Transverse colon (tissue), 4 donors: Measurements from ENCODE around the gene MSH3. TPM values are rescaled to one million over a fixed set of nuclear protein-coding genes. Genes with fewer than 3 reads are reported as not detected.

Experiments used
- DNase-seq: peaks from one replicate; pipeline ENCODE4 v3.0.0-alpha.2; 2019
- H3K27ac ChIP-seq, 4 donors: fragments of 200-600 bp; sonication (generic); 2 replicates each; pipeline ENCODE4 v1.5.1; 2016 to 2018; ENCODE audit warnings: inconsistent platforms in 4 of 4
- H3K27me3 ChIP-seq: fragments of 200-600 bp; sonication (generic); 2 replicates; pipeline ENCODE4 v1.5.1; 2017; ENCODE audit warnings: inconsistent platforms
- H3K36me3 ChIP-seq, 4 donors: fragments of 200-600 bp; sonication (generic); 2 replicates each; pipeline ENCODE4 v1.5.1; 2017 to 2019; ENCODE audit warnings: inconsistent platforms in 4 of 4
- H3K4me1 ChIP-seq, 4 donors: fragments of 200-600 bp; sonication (generic); 2 replicates each; pipeline ENCODE4 v1.5.1; 2017 to 2020; ENCODE audit warnings: inconsistent platforms in 4 of 4
- H3K4me3 ChIP-seq, 4 donors: fragments of 200-600 bp; sonication (generic); 1 replicate in 1 of 4; 2 replicates in 3 of 4; pipeline versions ENCODE4 v1.5.1 to v1.6.1; 2017 to 2019; ENCODE audit warnings: inconsistent platforms in 4 of 4
- H3K9me3 ChIP-seq, 2 donors: fragments of 200-600 bp; sonication (generic); 2 replicates each; pipeline ENCODE4 v1.5.1; 2017 to 2019; ENCODE audit warnings: inconsistent platforms in 2 of 2
- EP300 ChIP-seq: sonication (generic); formaldehyde crosslinking; IDR thresholded peaks from one replicate; pipeline ENCODE4 v1.6.1; 2017; ENCODE audit warnings: antibody characterized with exemption, low read depth
- POLR2A ChIP-seq: fragments of 450-650 bp; IDR thresholded peaks from one replicate; pipeline ENCODE4 v1.6.1; 2016; ENCODE audit warnings: antibody characterized with exemption, mild to moderate bottlenecking, moderate library complexity
- POLR2AphosphoS5 ChIP-seq, 3 donors: sonication (generic); formaldehyde crosslinking; IDR thresholded peaks; one replicate each; pipeline ENCODE4 v1.6.1; 2016; ENCODE audit warnings: antibody characterized with exemption in 3 of 3
- WGBS, 2 donors: methylation state at CpG; one replicate each; pipeline ENCODE4 v1.1.5; 2018; ENCODE audit warnings: low coverage in 1 of 2; 5-methylcytosine and 5-hydroxymethylcytosine counted together
- in situ Hi-C, 4 donors: fragments of 200-750 bp; cut with MboI; loops; one replicate each; pipeline versions ENCODE4 v1.15.0 to v1.15.1; 2017; ENCODE audit warnings: low sequenced_read_pairs in 3 of 4, low pct_ligation_motif_present in 1 of 4, low pct_unique_long_range_greater_than_20kb in 1 of 4
- intact Hi-C: fragments of 100-400 bp; cut with DNase I; formaldehyde crosslinking; loops from one replicate; pipeline ENCODE4 v1.15.1; 2023; ENCODE audit warnings: low total_unique reads
- total RNA-seq, 4 donors: library from RNA; depleted of rRNA; stranded (reverse); fragments of >200 nt; gene quantifications; one replicate each; pipeline ENCODE4 v1.1.0, GENCODE V29; 2016
- TF ChIP-seq, protein P1 (sequence below), 5 experiments: fragments of 200-600 bp in 3 of 5; fragments of 450-650 bp in 2 of 5; sonication (generic) in 3 of 5; IDR thresholded peaks; 1 replicate in 2 of 5; 2 replicates in 3 of 5; pipeline ENCODE4 v1.5.1; 2016 to 2017; ENCODE audit warnings: antibody characterized with exemption in 5 of 5, inconsistent platforms in 3 of 5, mild to moderate bottlenecking in 2 of 5, moderate library complexity in 1 of 5

MSH3 gene
- total RNA-seq, 4 donors from 2014 or later = 6.4 to 22.2 (median 17.2) TPM

GRCh38 chr5:80852331-80853245 lies 198.1 kb downstream of the MSH3 start:
- peaks cover 13 to 20% of the 10 kb centered on the region in 2 donors for H3K9me3 ChIP-seq
- in situ Hi-C loops (no loop called here), intact Hi-C loops (no loop called here)
- peaks cover 0 to 40% (median 6%) of the 10 kb centered on the region in 4 donors for H3K36me3 ChIP-seq
- DNase-seq = no peak
- H3K27me3 ChIP-seq = no peaks in the 10 kb centered on the region
- H3K4me1 ChIP-seq = no peaks in the 10 kb centered on the region
- H3K4me3 ChIP-seq = no peak overlapping the region
- H3K27ac ChIP-seq = no peak overlapping the region
- WGBS, 2 donors = 89 to 100% methylated on average over 1 to 3 of the region's 3 CpGs
- no peak for TF ChIP-seq POLR2AphosphoS5 (IDR thresholded peaks at IDR 0.05)

GRCh38 chr5:80853413-80853812 lies 199.0 kb downstream of the MSH3 start:
- H3K4me3 ChIP-seq = no peak overlapping the region
- 79 to 92% methylated on average over 2 of the region's 2 CpGs for WGBS, 2 donors
- H3K27ac ChIP-seq = no peak overlapping the region
- H3K4me1 ChIP-seq = no peaks in the 10 kb centered on the region
- H3K9me3 ChIP-seq = peaks cover 13 to 20% of the 10 kb centered on the region in 2 donors
- intact Hi-C loops (no loop called here), in situ Hi-C loops (no loop called here)
- peaks cover 0 to 40% (median 8%) of the 10 kb centered on the region in 4 donors for H3K36me3 ChIP-seq
- TF ChIP-seq POLR2AphosphoS5 (IDR thresholded peaks at IDR 0.05) (no peak), EP300 (no peak)
- TF ChIP-seq, protein P1, sequence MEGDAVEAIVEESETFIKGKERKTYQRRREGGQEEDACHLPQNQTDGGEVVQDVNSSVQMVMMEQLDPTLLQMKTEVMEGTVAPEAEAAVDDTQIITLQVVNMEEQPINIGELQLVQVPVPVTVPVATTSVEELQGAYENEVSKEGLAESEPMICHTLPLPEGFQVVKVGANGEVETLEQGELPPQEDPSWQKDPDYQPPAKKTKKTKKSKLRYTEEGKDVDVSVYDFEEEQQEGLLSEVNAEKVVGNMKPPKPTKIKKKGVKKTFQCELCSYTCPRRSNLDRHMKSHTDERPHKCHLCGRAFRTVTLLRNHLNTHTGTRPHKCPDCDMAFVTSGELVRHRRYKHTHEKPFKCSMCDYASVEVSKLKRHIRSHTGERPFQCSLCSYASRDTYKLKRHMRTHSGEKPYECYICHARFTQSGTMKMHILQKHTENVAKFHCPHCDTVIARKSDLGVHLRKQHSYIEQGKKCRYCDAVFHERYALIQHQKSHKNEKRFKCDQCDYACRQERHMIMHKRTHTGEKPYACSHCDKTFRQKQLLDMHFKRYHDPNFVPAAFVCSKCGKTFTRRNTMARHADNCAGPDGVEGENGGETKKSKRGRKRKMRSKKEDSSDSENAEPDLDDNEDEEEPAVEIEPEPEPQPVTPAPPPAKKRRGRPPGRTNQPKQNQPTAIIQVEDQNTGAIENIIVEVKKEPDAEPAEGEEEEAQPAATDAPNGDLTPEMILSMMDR (IDR thresholded peaks at IDR 0.05) = no peak
- no peaks in the 10 kb centered on the region for H3K27me3 ChIP-seq
- no peak for DNase-seq

DNA sequence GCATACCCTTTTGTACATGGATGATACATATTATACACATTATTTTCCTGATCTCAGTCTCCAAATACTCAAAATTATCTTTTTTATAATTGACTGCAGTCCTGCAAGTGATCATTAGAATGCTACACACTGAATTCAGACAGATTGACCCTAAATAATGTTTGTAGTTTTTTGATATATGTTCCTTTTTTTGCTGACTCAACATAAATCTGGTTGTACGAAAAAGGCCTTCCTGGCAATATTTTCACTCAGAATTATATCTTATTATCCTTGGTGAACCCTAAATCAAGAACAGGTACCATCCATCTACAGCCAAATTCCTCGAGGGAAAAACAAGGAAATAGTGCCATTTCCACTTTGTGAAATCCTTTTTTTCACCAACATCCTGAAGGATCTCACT lies 200.1 kb downstream of the MSH3 start:
- H3K36me3 ChIP-seq = peaks cover 0 to 33% (median 8%) of the 10 kb centered on the region in 4 donors
- DNase-seq = no peak
- intact Hi-C loops (no loop called here), in situ Hi-C loops (no loop called here)
- no peaks in the 10 kb centered on the region for H3K27me3 ChIP-seq
- H3K9me3 ChIP-seq = peaks cover 10 to 13% of the 10 kb centered on the region in 2 donors
- H3K4me1 ChIP-seq = no peaks in the 10 kb centered on the region
- no peak for TF ChIP-seq POLR2AphosphoS5 (IDR thresholded peaks at IDR 0.05)
- no peak for TF ChIP-seq EP300
- TF ChIP-seq, protein P1 (IDR thresholded peaks at IDR 0.05) = no peak
- no peak for TF ChIP-seq POLR2A
- H3K27ac ChIP-seq = no peak overlapping the region
- no peak overlapping the region for H3K4me3 ChIP-seq
- WGBS, 2 donors = 82 to 88% methylated on average over 2 of the region's 2 CpGs

GRCh38 chr5:80860924-80861613 lies 206.6 kb downstream of the MSH3 start:
- H3K36me3 ChIP-seq = peaks cover 0 to 10% (median 4%) of the 10 kb centered on the region in 4 donors
- H3K9me3 ChIP-seq = peaks cover 0 to 6% of the 10 kb centered on the region in 2 donors
- peaks cover 0 to 8% (median 0%) of the 10 kb centered on the region in 4 donors for H3K4me1 ChIP-seq
- no peak for DNase-seq
- TF ChIP-seq POLR2A (no peak), POLR2AphosphoS5 (IDR thresholded peaks at IDR 0.05) (no peak), EP300 (no peak)
- TF ChIP-seq, protein P1 (IDR thresholded peaks at IDR 0.05) = no peak
- WGBS, 2 donors = 71 to 92% methylated on average over 2 of the region's 2 CpGs
- H3K27me3 ChIP-seq = no peaks in the 10 kb centered on the region
- intact Hi-C loops (no loop called here), in situ Hi-C loops (no loop called here)
- H3K27ac ChIP-seq = no peak overlapping the region
- no peak overlapping the region for H3K4me3 ChIP-seq
